Thoracic aorta (tissue), 2 donors: Measurements from ENCODE around the gene NKX1-2. TPM values are rescaled to one million over a fixed set of nuclear protein-coding genes. Genes with fewer than 3 reads are reported as not detected.

ENCODE experiments used
- ATAC-seq: fragments of 150-250 bp; one replicate; pipeline ENCODE4 v1.8.0; 2017; ENCODE audit warnings: low read depth; ENCODE audit not compliant: insufficient number of reproducible peaks, low FRiP score
- DNase-seq: peaks from one replicate; pipeline ENCODE4 v3.0.0-alpha.2; 2020; ENCODE audit warnings: low spot score
- H3K27ac ChIP-seq, 2 donors: fragments of 200-600 bp; sonication (generic); 1 replicate in 1 of 2; 2 replicates in 1 of 2; pipeline ENCODE4 v1.5.1; 2016; ENCODE audit warnings: mild to moderate bottlenecking in 2 of 2, moderate library complexity in 2 of 2
- H3K27me3 ChIP-seq: fragments of 200-600 bp; sonication (generic); replicated peaks from 2 replicates; pipeline ENCODE4 v1.6.0; 2016; ENCODE audit warnings: mild to moderate bottlenecking; ENCODE audit not compliant: insufficient read depth
- H3K36me3 ChIP-seq: fragments of 200-600 bp; sonication (generic); one replicate; pipeline ENCODE4 v1.5.1; 2016
- H3K4me1 ChIP-seq, 2 donors: fragments of 200-600 bp; sonication (generic); 1 replicate in 1 of 2; 2 replicates in 1 of 2; pipeline versions ENCODE4 v1.5.1 to v1.6.0; 2016; ENCODE audit warnings: low read depth in 2 of 2, mild to moderate bottlenecking in 1 of 2; ENCODE audit not compliant: control insufficient read depth in 1 of 2
- H3K4me3 ChIP-seq: fragments of 200-600 bp; sonication (generic); 2 replicates; pipeline ENCODE4 v1.5.1; 2016; ENCODE audit warnings: mild to moderate bottlenecking
- H3K9me3 ChIP-seq: fragments of 200-600 bp; sonication (generic); 2 replicates; pipeline ENCODE4 v1.5.1; 2016
- total RNA-seq, 2 donors: library from RNA; depleted of rRNA; stranded (reverse); fragments of >200 nt; gene quantifications; one replicate each; pipeline versions ENCODE4 v1.1.0 to v1.2.3, GENCODE V29; 2016
- TF ChIP-seq, protein P1 (sequence below): fragments of 200-600 bp; sonication (generic); IDR thresholded peaks from one replicate; pipeline ENCODE4 v1.5.1; 2019; ENCODE audit warnings: antibody characterized with exemption

Gene NKX1-2
- total RNA-seq, 2 donors from 2014 or later = not detected

DNA sequence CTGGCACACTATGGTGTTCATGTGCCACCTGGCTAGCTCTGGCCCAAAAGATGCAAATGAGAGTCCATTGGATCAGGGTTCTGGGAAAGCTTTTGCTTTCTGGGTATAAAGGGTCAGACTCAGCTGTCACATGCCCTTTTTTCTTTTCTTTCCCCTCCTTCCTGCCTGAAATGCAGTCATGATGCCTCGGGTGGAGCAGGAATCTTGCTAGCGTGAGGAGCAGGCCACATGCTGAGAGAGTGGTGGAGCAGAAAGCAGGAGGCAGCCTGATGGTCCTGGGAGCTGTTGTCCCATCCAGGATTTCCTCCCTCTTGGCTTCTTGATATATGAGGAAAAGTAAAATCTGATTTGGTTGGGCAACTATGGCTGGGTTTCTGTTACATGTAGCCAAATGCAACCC lies 9.1 kb upstream of the NKX1-2 start:
- no peaks in the 10 kb centered on the region for H3K36me3 ChIP-seq
- no peak overlapping the region for H3K27ac ChIP-seq
- TF ChIP-seq, protein P1, sequence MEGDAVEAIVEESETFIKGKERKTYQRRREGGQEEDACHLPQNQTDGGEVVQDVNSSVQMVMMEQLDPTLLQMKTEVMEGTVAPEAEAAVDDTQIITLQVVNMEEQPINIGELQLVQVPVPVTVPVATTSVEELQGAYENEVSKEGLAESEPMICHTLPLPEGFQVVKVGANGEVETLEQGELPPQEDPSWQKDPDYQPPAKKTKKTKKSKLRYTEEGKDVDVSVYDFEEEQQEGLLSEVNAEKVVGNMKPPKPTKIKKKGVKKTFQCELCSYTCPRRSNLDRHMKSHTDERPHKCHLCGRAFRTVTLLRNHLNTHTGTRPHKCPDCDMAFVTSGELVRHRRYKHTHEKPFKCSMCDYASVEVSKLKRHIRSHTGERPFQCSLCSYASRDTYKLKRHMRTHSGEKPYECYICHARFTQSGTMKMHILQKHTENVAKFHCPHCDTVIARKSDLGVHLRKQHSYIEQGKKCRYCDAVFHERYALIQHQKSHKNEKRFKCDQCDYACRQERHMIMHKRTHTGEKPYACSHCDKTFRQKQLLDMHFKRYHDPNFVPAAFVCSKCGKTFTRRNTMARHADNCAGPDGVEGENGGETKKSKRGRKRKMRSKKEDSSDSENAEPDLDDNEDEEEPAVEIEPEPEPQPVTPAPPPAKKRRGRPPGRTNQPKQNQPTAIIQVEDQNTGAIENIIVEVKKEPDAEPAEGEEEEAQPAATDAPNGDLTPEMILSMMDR = no peak
- no peak for ATAC-seq
- H3K4me1 ChIP-seq = peaks cover 0 to 4% of the 10 kb centered on the region in 2 donors
- no peak overlapping the region for H3K4me3 ChIP-seq
- H3K9me3 ChIP-seq = no peaks in the 10 kb centered on the region
- DNase-seq = no peak
- H3K27me3 ChIP-seq = no peaks in the 10 kb centered on the region

GRCh38 chr10:124458473-124458872 lies 8.6 kb upstream of the NKX1-2 start:
- no peak overlapping the region for H3K4me3 ChIP-seq
- H3K27ac ChIP-seq = no peak overlapping the region
- H3K27me3 ChIP-seq = no peaks in the 10 kb centered on the region
- TF ChIP-seq, protein P1 = no peak
- H3K36me3 ChIP-seq = no peaks in the 10 kb centered on the region
- peaks cover 0 to 4% of the 10 kb centered on the region in 2 donors for H3K4me1 ChIP-seq
- DNase-seq (no peak), ATAC-seq (no peak)
- H3K9me3 ChIP-seq = no peaks in the 10 kb centered on the region

- DNase-seq = no peak
- Histone ChIP-seq H3K4me1 (no peaks in the 10 kb centered on the region), H3K27me3 (no peaks in the 10 kb centered on the region), H3K9me3 (no peaks in the 10 kb centered on the region), H3K4me3 (no peak overlapping the region), H3K27ac (no peak overlapping the region), H3K36me3 (no peaks in the 10 kb centered on the region)
- no peak for ATAC-seq
- TF ChIP-seq, protein P1 = no peak
These were observed 5.6 kb upstream of the NKX1-2 start for GRCh38 chr10:124455441-124455840.

DNA sequence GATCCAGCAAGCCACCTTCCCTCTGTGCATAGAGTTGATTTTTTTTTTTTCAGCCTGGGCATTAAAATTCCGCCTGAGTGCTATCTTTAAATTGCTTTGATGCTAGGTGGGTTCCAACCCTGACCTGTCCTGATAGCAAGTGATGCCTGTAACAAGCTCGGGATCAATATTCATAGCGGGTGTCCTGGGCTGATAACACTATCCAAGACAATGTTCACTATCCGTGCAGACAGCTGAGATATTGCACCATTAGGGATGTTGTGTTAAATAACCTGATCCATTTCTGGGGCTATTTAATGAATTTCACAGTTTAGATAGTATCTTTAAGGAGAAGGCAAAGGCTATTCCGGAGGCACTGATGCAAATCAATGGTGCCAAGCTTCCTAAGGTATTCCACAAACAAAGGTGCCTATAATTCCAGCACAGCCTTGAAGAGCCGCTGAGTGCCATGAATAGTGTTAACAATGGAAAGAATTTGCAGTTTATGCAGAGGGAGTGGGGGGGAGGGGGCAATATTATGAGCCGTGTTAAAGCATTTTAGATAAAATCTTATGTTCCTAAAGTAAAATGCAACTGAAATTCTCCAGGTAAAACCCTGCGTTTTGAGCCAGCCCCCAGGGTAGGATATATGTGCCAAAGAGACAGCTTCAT lies 4.2 kb upstream of the NKX1-2 start:
- Histone ChIP-seq H3K27ac (no peak overlapping the region), H3K9me3 (no peaks in the 10 kb centered on the region), H3K27me3 (no peaks in the 10 kb centered on the region), H3K4me3 (no peak overlapping the region), H3K4me1 (peaks cover 8 to 12% of the 10 kb centered on the region in 2 donors), H3K36me3 (no peaks in the 10 kb centered on the region)
- DNase-seq (no peak), ATAC-seq (no peak)
- TF ChIP-seq, protein P1 = no peak

- Histone ChIP-seq H3K27me3 (peaks cover 7% of the 10 kb centered on the region), H3K9me3 (no peaks in the 10 kb centered on the region), H3K4me1 (peaks cover 14 to 33% of the 10 kb centered on the region in 2 donors), H3K4me3 (no peak overlapping the region), H3K27ac (no peak overlapping the region), H3K36me3 (no peaks in the 10 kb centered on the region)
- DNase-seq (no peak), ATAC-seq (no peak)
- TF ChIP-seq, protein P1 = no peak
These were observed 1.4 kb upstream of the NKX1-2 start for GRCh38 chr10:124451276-124451675.
